Cardiac septum (tissue), 1 donor: Measurements from ENCODE around the gene PLPPR2. TPM values are rescaled to one million over a fixed set of nuclear protein-coding genes. Genes with fewer than 3 reads are reported as not detected.
"Not testable (repeated sequence)": the region's sequence is repeated elsewhere in the genome, so short reads cannot be mapped to it uniquely, and the experiment has no call there.

Source experiments
- DNase-seq: peaks from one replicate; pipeline ENCODE4 v3.0.0-alpha.2; 2020; ENCODE audit warnings: low spot score
- intact Hi-C: fragments of 100-400 bp; cut with DNase I; formaldehyde crosslinking; loops from one replicate; pipeline ENCODE4 v1.14.0; 2022
- total RNA-seq: library from RNA; stranded (reverse); fragmentation: NEBNext Ultra II Directional; extraction: Animal tissue kit (Norgen Biotek cat#: 25700); gene quantifications from one replicate; pipeline ENCODE4 v1.2.1, GENCODE V29; 2021
- donor health status: DM: no; HTN: no; CAD: no.

PLPPR2 gene
- total RNA-seq, 1 donor from 2014 or later = 19.3 TPM

DNA sequence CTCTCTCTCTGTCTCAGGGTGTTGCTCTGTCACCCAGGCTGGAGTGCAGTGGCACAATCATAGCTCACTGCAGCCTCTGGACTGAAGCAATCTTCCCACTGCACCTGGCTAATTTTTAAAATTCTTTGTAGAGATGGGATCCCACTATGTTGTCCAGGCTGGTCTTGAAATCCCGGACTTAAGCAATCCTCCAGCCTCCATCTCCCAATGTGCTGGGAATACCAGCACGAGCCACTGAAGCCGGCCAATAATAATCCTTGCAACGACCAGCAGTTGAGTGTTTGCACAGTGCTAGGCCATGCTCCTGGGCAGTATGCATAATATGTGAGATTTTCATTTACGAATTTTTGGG lies 29.5 kb downstream of the PLPPR2 start:
- intact Hi-C loops = loop anchor here (5.0 kb wide), 4 partner anchors 37 to 98 kb away; partner anchors contain the start of genes CCDC159, ELAVL3 and TMEM205

DNA sequence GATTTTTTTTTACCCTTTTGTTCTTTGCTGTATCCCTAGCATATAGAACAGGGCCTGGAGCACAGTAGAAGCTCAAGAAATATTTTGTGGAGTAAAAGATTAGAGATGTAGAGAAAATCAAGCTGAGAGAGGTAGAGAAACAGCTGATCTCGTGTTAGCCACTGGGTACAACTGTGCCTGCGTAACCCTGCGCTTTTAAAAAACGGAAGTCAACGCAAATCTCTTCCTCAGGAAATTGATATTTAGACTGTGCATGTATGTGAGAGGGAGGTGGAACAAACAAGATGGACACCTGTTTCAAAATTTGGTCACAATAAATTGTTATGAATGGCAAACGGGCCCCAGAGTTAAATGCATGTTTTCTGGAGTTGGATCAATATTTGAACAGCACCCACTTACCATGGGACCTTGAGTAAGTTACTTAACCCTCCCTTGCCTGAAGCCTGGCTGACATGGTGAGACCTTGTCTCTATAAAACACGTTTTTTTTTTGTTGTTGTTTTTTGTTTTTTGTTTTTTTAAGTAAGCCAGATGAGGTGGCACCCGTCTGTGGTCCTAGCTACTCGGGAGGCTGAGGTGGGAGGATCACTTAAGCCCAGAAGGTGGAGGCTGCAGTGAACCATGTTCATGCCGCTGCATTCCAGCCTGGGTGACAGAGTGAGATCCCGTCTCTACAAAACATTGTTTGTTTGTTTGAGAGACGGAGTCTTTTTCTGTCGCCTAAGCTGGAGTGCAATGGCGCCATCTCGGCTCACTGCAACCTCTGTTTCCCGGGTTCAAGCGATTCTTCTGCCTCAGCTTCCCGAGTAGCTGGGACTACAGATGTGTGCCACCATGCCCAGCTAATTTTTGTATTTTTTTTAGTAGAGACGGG lies 32.2 kb downstream of the PLPPR2 start:
- intact Hi-C loops = no loop called here
- no peak for DNase-seq

More for the DNA sequence above, 29.5 kb downstream of the PLPPR2 start:
- no peak for DNase-seq

DNA sequence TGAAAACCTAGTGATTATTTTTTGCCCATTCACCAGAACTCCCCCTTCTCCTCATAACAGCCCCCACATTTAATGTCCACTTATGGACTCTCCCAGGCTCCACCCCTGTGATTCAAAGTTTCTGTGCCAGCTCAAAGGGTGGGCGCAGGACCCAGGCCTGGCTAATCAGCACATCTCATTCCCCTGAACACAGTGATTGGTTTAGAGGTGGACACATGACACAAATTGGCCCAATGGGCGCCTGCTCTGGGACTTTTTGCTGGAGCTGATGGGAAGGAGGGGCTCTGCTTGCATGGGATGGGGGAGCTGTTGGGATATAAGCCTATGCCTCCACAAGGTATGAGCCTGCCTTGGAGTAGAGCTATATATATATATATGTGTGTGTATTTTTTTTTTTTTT lies 35.1 kb downstream of the PLPPR2 start:
- DNase-seq = no peak
- intact Hi-C loops = no loop called here

DNA sequence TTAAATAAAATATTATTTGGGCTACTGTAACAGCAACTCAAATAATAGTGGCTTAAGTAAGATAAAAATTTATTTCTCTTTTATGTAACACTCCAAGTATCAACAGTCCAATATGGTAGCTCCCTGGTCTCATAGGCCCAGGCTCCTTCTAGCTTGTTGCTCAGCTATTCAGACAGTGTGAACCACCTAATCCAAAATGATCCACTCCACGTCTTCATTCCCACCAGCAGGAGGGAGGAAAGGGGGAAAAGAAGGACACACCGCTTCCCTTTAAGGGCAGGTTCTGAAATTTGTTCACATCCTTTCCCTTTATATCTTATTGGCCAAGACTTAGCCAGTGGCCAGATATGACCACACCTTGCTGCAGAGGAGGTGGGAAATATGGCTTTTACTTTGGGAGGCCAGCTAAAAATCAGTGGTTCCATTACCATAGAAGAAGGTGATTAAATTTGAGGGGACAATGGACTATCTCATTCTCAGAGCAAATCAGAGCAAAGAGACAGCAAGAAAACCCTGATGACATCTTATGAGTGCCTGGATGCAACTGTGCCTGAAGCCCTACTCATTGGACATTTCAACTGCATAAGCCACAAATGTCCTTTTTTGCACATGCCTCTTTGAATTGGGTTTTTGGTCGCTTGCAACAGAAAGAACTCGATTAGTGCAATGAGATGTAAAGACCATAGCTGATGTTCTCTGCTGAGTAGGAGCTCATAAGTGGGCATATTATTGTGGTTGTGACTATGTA lies 35.9 kb downstream of the PLPPR2 start:
- DNase-seq = no peak
- intact Hi-C loops = no loop called here

DNA sequence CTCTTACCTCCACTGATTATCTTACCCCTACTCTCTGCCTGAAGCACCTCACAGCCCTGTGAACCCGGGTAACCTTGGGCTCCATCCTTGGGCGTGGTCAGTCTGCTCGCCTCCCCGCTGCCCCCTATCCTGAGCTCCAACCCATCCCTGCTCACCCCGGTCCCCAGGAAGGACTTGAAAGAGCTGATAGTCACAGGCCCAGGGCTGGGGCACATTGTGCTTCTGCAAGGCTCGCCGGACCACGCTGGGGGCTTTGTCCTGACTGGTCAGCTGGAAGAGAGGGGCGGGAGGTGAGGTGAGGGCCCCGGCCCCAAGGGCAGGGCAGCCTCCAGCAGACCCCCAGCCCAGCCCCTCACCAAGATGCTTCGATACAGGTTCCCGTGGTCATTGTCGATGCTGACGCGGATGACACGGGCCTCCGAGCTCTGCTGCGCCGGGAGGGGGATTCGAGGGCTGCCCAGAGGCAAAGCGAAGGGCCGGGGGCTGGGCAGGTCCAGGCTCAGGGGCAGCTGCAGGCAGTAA lies 41.9 kb downstream of the PLPPR2 start:
- intact Hi-C loops = no loop called here
- no peak for DNase-seq

DNA sequence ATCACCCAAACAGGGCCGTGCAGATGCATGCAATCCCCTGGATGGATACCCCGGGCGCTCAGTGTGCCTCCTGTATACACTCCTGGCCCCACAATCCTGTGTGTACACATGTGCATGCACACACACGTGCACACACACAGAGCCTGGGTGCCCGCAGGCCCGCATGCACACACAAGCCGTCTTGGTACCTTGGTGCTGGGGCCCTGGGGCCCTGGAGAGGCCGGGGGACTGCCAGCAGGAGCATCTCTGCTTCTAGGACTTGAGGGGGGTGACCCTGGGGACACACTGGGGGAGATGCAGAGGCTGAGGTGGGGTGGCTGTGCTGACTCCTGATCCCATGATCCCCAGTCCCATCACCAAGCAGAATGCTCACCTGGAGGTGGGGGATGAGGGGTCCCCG lies 44.4 kb downstream of the PLPPR2 start:
- DNase-seq = no peak
- intact Hi-C loops = no loop called here

DNA sequence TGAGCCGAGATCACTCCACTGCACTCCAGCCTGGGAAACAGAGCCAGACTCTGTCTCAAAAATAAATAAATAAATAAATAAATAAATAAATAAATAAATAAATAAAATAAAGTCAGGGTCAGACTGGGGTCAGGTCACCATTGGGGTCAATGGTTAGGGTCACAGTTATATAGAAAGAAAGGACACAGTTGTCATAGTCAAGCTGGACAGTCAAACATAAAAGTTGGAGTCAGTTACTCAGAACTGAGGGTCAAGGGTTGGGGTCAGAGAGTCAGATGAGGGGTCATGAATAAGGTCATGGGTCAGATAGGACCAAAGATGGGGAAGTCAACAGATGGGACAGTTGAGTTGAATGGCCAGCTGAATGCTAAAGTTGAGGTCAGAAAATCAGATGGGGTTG lies 45.6 kb downstream of the PLPPR2 start:
- no peak for DNase-seq
- intact Hi-C loops = no loop called here

DNA sequence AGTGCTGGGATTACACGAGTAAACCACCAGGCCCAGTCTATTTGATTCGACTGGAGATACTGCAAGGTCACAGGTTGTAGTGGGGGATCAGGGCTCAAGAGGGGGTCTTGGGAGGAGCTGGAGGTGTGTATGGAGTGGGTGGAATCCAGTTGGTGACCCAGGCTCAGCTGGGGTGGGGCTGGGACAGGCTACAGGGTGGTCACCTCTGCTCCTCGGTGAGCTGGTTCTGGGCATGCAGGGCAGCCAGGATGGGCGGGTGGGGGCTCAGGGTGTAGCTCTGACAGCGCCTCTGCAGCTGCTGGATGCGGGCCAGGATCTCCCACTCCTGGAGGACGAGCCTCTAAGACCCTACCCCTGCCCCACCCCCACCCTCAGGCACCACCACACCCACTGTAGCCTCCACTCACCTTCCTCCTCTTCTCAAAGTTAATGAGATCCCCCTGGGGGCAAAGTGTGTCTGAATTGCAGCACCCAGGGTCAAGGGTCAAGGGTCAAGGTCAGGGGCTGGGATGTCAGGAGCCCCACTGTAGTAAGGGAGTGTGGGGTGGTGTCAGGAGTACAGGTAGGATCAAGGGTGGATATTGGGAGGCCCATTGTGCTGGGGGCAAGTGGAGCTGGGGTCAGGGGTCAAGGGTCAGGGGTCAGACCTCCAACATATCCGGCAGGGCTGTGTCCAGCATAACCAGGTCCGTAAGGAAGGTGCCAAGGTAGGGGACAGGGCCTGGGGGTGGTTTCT lies 46.7 kb downstream of the PLPPR2 start:
- intact Hi-C loops = no loop called here
- no peak for DNase-seq

DNA sequence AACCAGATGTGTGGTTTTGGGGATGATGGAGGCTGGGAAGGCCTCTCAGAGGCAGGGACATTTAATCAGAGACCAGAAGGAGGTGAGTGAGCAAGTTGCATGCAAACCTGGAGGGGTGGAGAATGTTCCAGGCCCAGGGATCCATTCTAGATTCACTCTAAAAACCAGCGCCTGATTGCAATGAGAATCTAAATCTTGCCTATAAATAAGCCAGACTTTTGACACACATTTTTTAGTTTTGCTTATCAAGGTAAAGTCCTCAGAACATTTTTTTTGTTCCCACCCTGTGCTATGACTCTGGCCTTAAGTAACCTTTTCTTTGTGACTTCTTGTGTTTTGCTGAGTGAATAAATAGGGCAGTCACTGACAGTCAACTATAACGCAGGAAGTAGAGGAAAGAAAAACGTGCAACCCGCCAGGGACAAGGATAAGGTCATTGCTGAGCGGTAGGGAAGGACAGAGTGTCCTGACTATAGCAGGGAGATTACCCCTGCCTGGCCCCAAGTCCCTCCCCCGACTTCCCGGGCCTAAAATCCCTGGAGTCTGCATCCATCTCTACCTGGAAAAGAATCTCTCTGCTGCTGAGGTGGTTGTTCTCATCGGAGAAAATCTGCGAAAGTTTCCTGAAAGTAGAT lies 49.5 kb downstream of the PLPPR2 start:
- intact Hi-C loops = no loop called here
- DNase-seq = no peak

DNA sequence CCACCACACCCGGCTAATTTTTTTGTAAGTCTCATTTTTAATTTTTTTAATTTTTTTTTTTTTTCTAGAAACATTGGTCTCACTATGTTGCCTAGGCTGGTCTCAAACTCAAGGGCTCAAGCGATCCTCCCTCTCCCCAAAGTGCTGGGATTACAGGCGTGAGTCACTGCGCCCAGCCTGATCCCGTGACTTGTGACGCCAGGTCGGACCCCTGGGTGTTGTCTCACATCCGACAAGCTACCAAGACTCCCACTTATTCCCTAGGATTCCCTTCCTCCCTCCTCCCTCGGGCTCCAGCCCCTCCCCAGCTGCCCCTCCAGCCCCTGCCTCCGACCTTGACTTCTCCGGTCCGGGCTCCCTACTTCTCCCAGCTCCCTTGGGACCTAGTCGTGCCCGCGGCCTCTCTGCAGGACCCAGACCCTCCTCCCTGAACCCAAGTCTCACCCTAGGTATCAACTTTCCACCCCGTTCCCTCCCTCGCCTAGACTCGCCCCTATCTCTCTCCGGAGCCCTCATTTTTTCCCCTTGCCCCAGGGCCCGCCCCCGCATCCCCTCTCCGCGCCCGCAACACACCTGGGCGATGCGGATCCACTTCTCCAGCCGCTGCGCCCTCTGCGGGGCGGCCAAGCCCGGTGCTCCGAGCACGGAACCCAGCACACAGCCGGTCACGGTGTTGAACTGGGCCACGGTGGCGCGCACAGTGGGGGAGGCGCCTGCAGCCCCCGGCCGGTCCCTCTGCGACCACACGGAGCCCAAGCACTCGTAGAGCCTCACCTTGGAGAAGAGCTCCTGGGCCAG lies 50.8 kb downstream of the PLPPR2 start:
- intact Hi-C loops = no loop called here
- no peak for DNase-seq

DNA sequence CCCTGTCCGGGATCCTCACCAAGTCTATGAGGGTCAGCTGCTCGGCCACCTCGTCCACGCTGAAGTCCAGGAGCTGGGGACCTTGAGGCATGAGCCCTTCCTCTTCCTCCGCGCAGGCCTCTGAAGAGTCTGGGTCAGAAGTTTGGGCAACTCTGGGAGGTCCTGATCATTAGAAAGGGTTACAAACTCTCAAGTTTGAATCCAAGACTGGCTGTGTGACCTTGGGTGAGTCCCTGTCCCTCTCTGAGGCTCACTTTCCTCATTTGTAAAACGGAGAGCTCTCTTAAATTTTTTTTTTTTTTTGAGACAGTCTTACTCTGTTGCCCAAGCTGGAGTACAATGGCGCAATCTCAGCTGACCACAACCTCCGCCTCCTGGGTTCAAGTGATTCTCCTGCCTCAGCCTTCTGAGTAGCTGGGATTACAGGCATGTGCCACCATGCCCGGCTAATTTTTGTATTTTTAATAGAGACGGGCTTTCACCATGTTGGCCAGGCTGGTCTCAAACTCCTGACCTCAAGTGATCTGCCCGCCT lies 51.5 kb downstream of the PLPPR2 start:
- DNase-seq, intact Hi-C loops: not testable (repeated sequence)

DNA sequence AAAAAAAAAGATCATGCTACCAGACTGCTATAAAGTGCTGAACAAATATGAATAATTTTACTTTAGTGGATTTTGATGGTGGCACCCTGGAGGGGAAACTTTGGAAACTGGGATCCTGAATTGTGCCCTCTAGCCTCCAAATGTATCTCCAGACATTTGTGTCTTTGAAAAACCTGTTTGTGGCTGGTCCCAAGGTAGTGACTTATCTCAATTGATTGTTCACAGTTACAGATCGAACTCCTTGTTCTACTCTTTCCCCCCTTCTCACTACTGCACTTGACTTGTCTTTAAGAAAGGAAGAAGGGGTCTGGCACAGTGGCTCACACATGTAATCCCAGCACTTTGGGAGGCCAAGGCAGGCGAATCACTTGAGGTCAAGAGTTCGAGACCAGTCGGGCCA lies 53.4 kb downstream of the PLPPR2 start:
- no peak for DNase-seq
- intact Hi-C loops = no loop called here

DNA sequence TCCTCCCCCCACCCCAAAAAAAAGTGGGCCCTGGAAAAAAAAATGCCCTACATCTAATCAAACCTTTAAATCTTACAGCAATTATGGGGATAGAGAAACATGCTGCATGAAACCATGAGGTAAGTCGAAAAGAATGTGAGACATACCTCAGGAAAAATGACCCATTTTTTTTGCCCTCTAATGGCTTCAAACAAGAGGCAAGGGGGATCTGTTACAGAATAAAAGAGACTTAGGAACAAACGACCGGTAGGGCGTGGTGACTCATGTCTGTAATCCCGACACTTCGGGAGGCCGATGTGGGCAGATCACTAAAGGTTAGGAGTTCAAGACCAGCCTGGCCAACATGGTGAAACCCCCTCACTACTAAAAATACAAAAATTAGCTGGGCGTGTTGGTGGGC lies 55.5 kb downstream of the PLPPR2 start:
- intact Hi-C loops = no loop called here
- DNase-seq = no peak

DNA sequence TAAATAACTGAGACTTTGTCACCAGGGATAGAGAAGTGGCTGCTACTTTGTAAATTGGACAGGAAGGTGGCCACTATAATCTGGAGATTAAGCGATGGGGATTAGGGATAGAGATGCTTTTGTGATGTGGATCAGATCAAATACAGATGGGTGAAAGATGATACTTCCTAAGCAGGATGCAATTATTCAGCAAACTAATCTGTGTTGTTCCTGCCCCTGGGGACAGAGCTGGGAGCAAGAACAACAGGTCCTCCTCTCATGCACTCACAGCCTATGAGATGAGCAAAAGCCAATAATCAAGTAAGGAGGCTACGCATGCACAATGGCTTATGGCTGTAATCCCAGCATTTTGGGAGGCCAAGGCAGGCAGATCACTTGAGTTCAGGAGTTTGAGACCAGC lies 59.3 kb downstream of the PLPPR2 start:
- no peak for DNase-seq
- intact Hi-C loops = no loop called here

Other genes with a start within 250 kb of the PLPPR2 start
- gene SPC24, start 199.7 kb upstream of the PLPPR2 start, total RNA-seq = 3.8 TPM
- 499 TPM for gene KANK2, start 157.9 kb upstream of the PLPPR2 start, total RNA-seq
- not detected for gene ANGPTL8, start 115.8 kb upstream of the PLPPR2 start, total RNA-seq
- gene DOCK6, start 92.9 kb upstream of the PLPPR2 start, total RNA-seq = 50.5 TPM
- not detected for gene TSPAN16, start 59.3 kb upstream of the PLPPR2 start, total RNA-seq
- gene RAB3D, start 15.8 kb upstream of the PLPPR2 start, total RNA-seq = 7.4 TPM
- gene TMEM205, start 9.2 kb upstream of the PLPPR2 start, total RNA-seq = 75.7 TPM
- 24.2 TPM for gene CCDC159, start 8.9 kb upstream of the PLPPR2 start, total RNA-seq
- 1.3 TPM for gene SWSAP1, start 19.2 kb downstream of the PLPPR2 start, total RNA-seq
- 5.6 TPM for gene EPOR, start 28.9 kb downstream of the PLPPR2 start, total RNA-seq
- gene RGL3, start 63.9 kb downstream of the PLPPR2 start, total RNA-seq = 5.8 TPM
- 0.43 TPM for gene ODAD3, start 79.7 kb downstream of the PLPPR2 start, total RNA-seq
- 100 TPM for gene PRKCSH, start 80.2 kb downstream of the PLPPR2 start, total RNA-seq
- gene ELAVL3, start 125.6 kb downstream of the PLPPR2 start, total RNA-seq = 0.89 TPM
- gene ZNF653, start 150.4 kb downstream of the PLPPR2 start, total RNA-seq = 5.3 TPM
- gene ECSIT, start 173.7 kb downstream of the PLPPR2 start, total RNA-seq = 92.9 TPM
- gene CNN1, start 183.4 kb downstream of the PLPPR2 start, total RNA-seq = 236 TPM
- 32.1 TPM for gene ELOF1, start 203.8 kb downstream of the PLPPR2 start, total RNA-seq
- gene ACP5, start 222.2 kb downstream of the PLPPR2 start, total RNA-seq = 1.5 TPM
- 6.4 TPM for gene ZNF627, start 242.1 kb downstream of the PLPPR2 start, total RNA-seq